GM12878 (cell line): ENCODE measurements around the gene PABPN1. TPM values are rescaled to one million over a fixed set of nuclear protein-coding genes. Genes with fewer than 3 reads are reported as not detected.

Experiments used
- ATAC-seq: fragments of 200-7000 bp; cut with Tn5 transposase; 3 replicates; pipeline ENCODE4 v1.9.1; 2020; ENCODE audit warnings: mild to moderate bottlenecking, moderate library complexity
- BruUV-seq: library from RNA; stranded (reverse); fragments of 400-500 nt; replicated peaks from 2 replicates; lab custom pipeline; 2021; lab: Mats Ljungman, UMichigan
- CTCF ChIA-PET: fragments of 300-600 bp; sonication (Branson Sonifier 250); formaldehyde crosslinking; extraction: SDS; loops from one replicate; lab custom pipeline; 2021; ENCODE audit warnings: inconsistent platforms; lab: Yijun Ruan, JAX
- POLR2A ChIA-PET: fragments of 350-600 bp; formaldehyde crosslinking; extraction: SDS; loops from one replicate; lab custom pipeline; 2021; ENCODE audit warnings: inconsistent platforms; lab: Charles Lee
- RAD21 ChIA-PET: fragments of 300-600 bp; sonication (Branson Sonifier 250); formaldehyde crosslinking; loops from one replicate; lab custom pipeline; 2023; ENCODE audit warnings: antibody characterized with exemption; ENCODE audit not compliant: unreplicated experiment; lab: Charles Lee
- SMC1A ChIA-PET: fragments of 300-600 bp; sonication (Branson Sonifier 250); formaldehyde crosslinking; loops from one replicate; lab custom pipeline; 2023; ENCODE audit not compliant: unreplicated experiment, uncharacterized antibody; lab: Charles Lee
- DNase-seq: peaks from one replicate; pipeline ENCODE4 v3.0.0-alpha.2; 2011; ENCODE audit warnings: low read depth, low spot score
- FAIRE-seq: peaks from 3 replicates; lab custom pipeline; 2011; peaks lifted over from hg19 to GRCh38; lab: Jason Lieb, UNC
- H2AFZ ChIP-seq: 2 replicates; pipeline ENCODE4 v1.6.0; 2011; ENCODE audit warnings: low read depth, low read length, control low read depth; ENCODE audit not compliant: control insufficient read depth
- H3K27ac ChIP-seq: 2 replicates; pipeline ENCODE4 v1.5.1; 2011; ENCODE audit warnings: control low read depth; ENCODE audit not compliant: control insufficient read depth, insufficient read depth
- H3K27me3 ChIP-seq, 2 experiments: replicated peaks in 1 of 2; 2 replicates each; pipeline versions ENCODE4 v1.6.0 to v1.6.1; 2011; ENCODE audit warnings: low read length in 1 of 2; ENCODE audit not compliant: control insufficient read depth in 2 of 2, insufficient read depth in 2 of 2
- H3K36me3 ChIP-seq, 2 experiments: 2 replicates each; pipeline ENCODE4 v1.5.1; 2011; ENCODE audit warnings: low read length in 1 of 2; ENCODE audit not compliant: control insufficient read depth in 2 of 2, insufficient read depth in 2 of 2
- H3K4me1 ChIP-seq: 2 replicates; pipeline ENCODE4 v1.6.1; 2011; ENCODE audit warnings: mild to moderate bottlenecking, low read length, moderate library complexity, mixed read lengths; ENCODE audit not compliant: control insufficient read depth, insufficient read depth
- H3K4me2 ChIP-seq: 2 replicates; pipeline ENCODE4 v1.6.0; 2011; ENCODE audit warnings: control low read depth; ENCODE audit not compliant: control insufficient read depth, insufficient read depth
- H3K4me3 ChIP-seq: fragments of 200-600 bp; sonication (generic); 2 replicates; pipeline ENCODE4 v1.5.1; 2016
- H3K79me2 ChIP-seq: 2 replicates; pipeline ENCODE4 v1.6.0; 2011; ENCODE audit warnings: low read length; ENCODE audit not compliant: control insufficient read depth, insufficient read depth
- H3K9ac ChIP-seq: 2 replicates; pipeline ENCODE4 v1.8.0; 2011; ENCODE audit warnings: low read length, control low read depth, mixed read lengths; ENCODE audit not compliant: control insufficient read depth, insufficient read depth
- H3K9me3 ChIP-seq: replicated peaks from 3 replicates; pipeline ENCODE4 v1.5.1; 2011; ENCODE audit warnings: mild to moderate bottlenecking, low read length; ENCODE audit not compliant: control insufficient read depth, insufficient read depth
- H4K20me1 ChIP-seq: 2 replicates; pipeline ENCODE4 v1.6.0; 2011; ENCODE audit not compliant: control insufficient read depth, insufficient read depth
- BRCA1 ChIP-seq: IDR thresholded peaks from 2 replicates; pipeline ENCODE4 v1.6.1; 2011; ENCODE audit warnings: low read depth, low read length, improper control_type of control experiment
- CEBPB ChIP-seq, 2 experiments: fragments of 150-350 bp in 1 of 2; IDR thresholded peaks; 2 replicates each; pipeline ENCODE4 v1.6.1; 2012 to 2014; ENCODE audit warnings: low read depth in 2 of 2, low read length in 2 of 2, borderline replicate concordance in 1 of 2, inconsistent platforms in 1 of 2
- EGR1 ChIP-seq, 2 experiments: IDR thresholded peaks; 1 replicate in 1 of 2; 2 replicates in 1 of 2; pipeline ENCODE4 v1.6.1; 2011 to 2012; ENCODE audit warnings: low read depth in 2 of 2, low read length in 2 of 2, borderline replicate concordance in 1 of 2, mild to moderate bottlenecking in 1 of 2, moderate library complexity in 1 of 2
- EZH2 ChIP-seq: IDR thresholded peaks from 2 replicates; pipeline ENCODE4 v1.6.1; 2012; ENCODE audit warnings: low read depth, mild to moderate bottlenecking, control low read depth, inconsistent platforms, low read length, borderline replicate concordance; ENCODE audit not compliant: control insufficient read depth
- NFIC ChIP-seq: IDR thresholded peaks from 2 replicates; pipeline ENCODE4 v1.6.1; 2012; ENCODE audit warnings: low read depth, mild to moderate bottlenecking, inconsistent platforms, low read length, moderate library complexity
- NFXL1 ChIP-seq: fragments of 450-650 bp; IDR thresholded peaks from 2 replicates; pipeline ENCODE4 v1.6.1; 2017; ENCODE audit warnings: antibody characterized with exemption, mild to moderate bottlenecking, borderline replicate concordance
- NR2C2 ChIP-seq: IDR thresholded peaks from 2 replicates; pipeline ENCODE4 v1.6.1; 2011; ENCODE audit warnings: borderline replicate concordance, low read depth; ENCODE audit not compliant: control insufficient read depth, insufficient read length
- PAX8 ChIP-seq: fragments of 450-650 bp; IDR thresholded peaks from 2 replicates; pipeline ENCODE4 v1.6.1; 2017; ENCODE audit warnings: mild to moderate bottlenecking, moderate library complexity
- RAD51 ChIP-seq: fragments of 450-650 bp; IDR thresholded peaks from 2 replicates; pipeline ENCODE4 v1.6.1; 2016; ENCODE audit warnings: moderate library complexity, mild to moderate bottlenecking, inconsistent platforms
- RELA ChIP-seq: fragments of 450-650 bp; IDR thresholded peaks from 2 replicates; pipeline ENCODE4 v1.8.0; 2014; ENCODE audit warnings: borderline replicate concordance; ENCODE audit not compliant: partially characterized antibody
- RUNX3 ChIP-seq: IDR thresholded peaks from 2 replicates; pipeline ENCODE4 v1.6.1; 2012; ENCODE audit warnings: low read length, inconsistent platforms
- SMARCA5 ChIP-seq: fragments of 450-650 bp; IDR thresholded peaks from 2 replicates; pipeline ENCODE4 v1.6.1; 2017; ENCODE audit warnings: mild to moderate bottlenecking
- STAT1 ChIP-seq: fragments of 450-650 bp; conservative IDR thresholded peaks from 2 replicates; pipeline ENCODE4 v1.6.1; 2014; ENCODE audit warnings: antibody characterized with exemption, mild to moderate bottlenecking
- ZNF384 ChIP-seq: IDR thresholded peaks from 2 replicates; pipeline ENCODE4 v1.6.1; 2012; ENCODE audit warnings: low read depth, mild to moderate bottlenecking, low read length, improper control_type of control experiment, borderline replicate concordance
- WGBS: methylation state at CpG from one replicate; pipeline ENCODE4 v1.1.6; 2016; ENCODE audit warnings: low lambda C conversion rate; ENCODE audit not compliant: insufficient replicate concordance, insufficient coverage; ENCODE audit errors: missing lambda C conversion rate; 5-methylcytosine and 5-hydroxymethylcytosine counted together
- in situ Hi-C: fragments of 300-500 bp; cut with MboI; formaldehyde crosslinking; loops from 9 replicates; pipeline ENCODE4 v1.14.3; 2018; ENCODE audit warnings: mixed read lengths
- intact Hi-C: fragments of 100-400 bp; cut with micrococcal nuclease; formaldehyde crosslinking; loops from one replicate; pipeline ENCODE4 v1.14.2; 2022; ENCODE audit not compliant: unreplicated experiment
- polyA plus RNA-seq, 11 experiments: library from polyadenylated mRNA; depleted of rRNA in 4 of 11; unstranded in 6 of 11; stranded (reverse) in 5 of 11; fragments of >200 nt; fragmentation: Nextera tagmentation in 4 of 11; fragmentation: Illumina TruSeq in 1 of 11; extraction: Ambion mirVana in 4 of 11; extraction: Trizol in 1 of 11; gene quantifications; 1 replicate in 1 of 11; 2 replicates in 10 of 11; pipeline versions ENCODE4 v1.2.1 to v1.2.3, GENCODE V29; 2011 to 2016; ENCODE audit warnings: inconsistent platforms in 2 of 11, missing spikeins in 2 of 11, low read depth in 1 of 11
- total RNA-seq, 4 experiments: library from RNA; depleted of rRNA in 3 of 4; stranded (reverse); fragments of >200 nt in 3 of 4; fragmentation: Illumina TruSeq in 1 of 4; extraction: Trizol in 1 of 4; gene quantifications; 2 replicates each; pipeline versions ENCODE4 v1.2.1 to v1.2.3, GENCODE V29; 2013 to 2021
- TF ChIP-seq, protein P1 (sequence below): fragments of 450-650 bp; IDR thresholded peaks from 2 replicates; pipeline ENCODE4 v1.6.1; 2018; ENCODE audit warnings: borderline replicate concordance, mild to moderate bottlenecking; ENCODE audit not compliant: partially characterized antibody
- TF ChIP-seq, protein P2 (sequence below): IDR thresholded peaks from 2 replicates; pipeline ENCODE4 v1.6.1; 2011; ENCODE audit warnings: low read depth, mild to moderate bottlenecking, low read length, moderate library complexity, borderline replicate concordance; ENCODE audit errors: extremely low read depth
- TF ChIP-seq, protein P3 (sequence below): fragments of 450-650 bp; IDR thresholded peaks from 2 replicates; pipeline ENCODE4 v1.6.1; 2017; ENCODE audit warnings: borderline replicate concordance
- TF ChIP-seq, protein P4 (sequence below): fragments of 450-650 bp; IDR thresholded peaks from 2 replicates; pipeline ENCODE4 v1.6.1; 2017; ENCODE audit warnings: antibody characterized with exemption, mild to moderate bottlenecking, moderate library complexity

PABPN1 gene
- total and polyA plus RNA-seq, 10 of the 15 experiments (the other 5 are each of a cell fraction or from before 2014, with no cell fraction given), result 31.3 to 248 (median 103) TPM

DNA sequence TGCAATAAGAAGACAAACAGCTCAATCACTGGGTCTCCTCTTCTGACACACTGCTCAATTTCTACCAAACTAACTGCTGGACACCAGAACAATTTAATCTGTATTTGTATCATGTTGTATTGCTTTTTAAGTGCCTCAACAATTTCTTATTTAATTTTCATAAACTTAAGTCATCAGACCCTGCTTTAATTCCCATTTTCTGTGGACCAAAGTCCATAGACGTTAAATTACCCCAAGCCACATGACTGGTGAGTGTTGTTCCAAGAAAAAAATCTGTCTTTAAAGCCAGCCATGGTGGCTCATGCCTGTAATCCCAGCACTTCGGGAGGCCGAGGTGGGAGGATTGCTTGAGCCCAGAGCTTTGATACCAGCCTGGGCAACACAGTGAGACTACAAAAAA is 44.1 kb upstream of the PABPN1 start:
- H3K27me3 ChIP-seq, result no peaks in the 10 kb centered on the region; a peak in 1 of 4 replicates
- intact Hi-C loops, result no loop called here
- peaks cover 2% of the 10 kb centered on the region; the same call in 1 of the 2 replicates for H3K79me2 ChIP-seq
- no peak overlapping the region for H3K27ac ChIP-seq
- DNase-seq (no peak), FAIRE-seq (no peak), ATAC-seq (no peak)
- H3K9me3 ChIP-seq, result no peaks in the 10 kb centered on the region
- peaks cover 0 to 6% of the 10 kb centered on the region in 2 experiments; a peak in 1 of 4 replicates for H3K36me3 ChIP-seq
- ChIA-PET SMC1A (no interaction called here), CTCF (interaction anchor here (0.9 to 1.6 kb wide), 4 partner anchors 12 to 157 kb away, joined by 3 to 11 read pairs (median 5); no protein-coding TSS in a partner anchor), RAD21 (interaction anchor here (1.2 kb wide), 1 partner anchor 41 kb away, joined by 3 read pairs; no protein-coding TSS in a partner anchor), POLR2A (interaction anchor here (0.7 kb wide), 1 partner anchor 29 kb away, joined by 3 read pairs; no protein-coding TSS in a partner anchor)
- 98% methylated on average over 3 of the region's 3 CpGs for WGBS
- no peak overlapping the region for H3K9ac ChIP-seq
- no peak overlapping the region for H2AFZ ChIP-seq
- no peaks in the 10 kb centered on the region for H4K20me1 ChIP-seq
- in situ Hi-C loops, result no loop called here
- H3K4me3 ChIP-seq, result no peak overlapping the region
- BruUV-seq, result no TSS peak
- no peak overlapping the region for H3K4me2 ChIP-seq
- no peaks in the 10 kb centered on the region for H3K4me1 ChIP-seq
- TF ChIP-seq, protein P1, sequence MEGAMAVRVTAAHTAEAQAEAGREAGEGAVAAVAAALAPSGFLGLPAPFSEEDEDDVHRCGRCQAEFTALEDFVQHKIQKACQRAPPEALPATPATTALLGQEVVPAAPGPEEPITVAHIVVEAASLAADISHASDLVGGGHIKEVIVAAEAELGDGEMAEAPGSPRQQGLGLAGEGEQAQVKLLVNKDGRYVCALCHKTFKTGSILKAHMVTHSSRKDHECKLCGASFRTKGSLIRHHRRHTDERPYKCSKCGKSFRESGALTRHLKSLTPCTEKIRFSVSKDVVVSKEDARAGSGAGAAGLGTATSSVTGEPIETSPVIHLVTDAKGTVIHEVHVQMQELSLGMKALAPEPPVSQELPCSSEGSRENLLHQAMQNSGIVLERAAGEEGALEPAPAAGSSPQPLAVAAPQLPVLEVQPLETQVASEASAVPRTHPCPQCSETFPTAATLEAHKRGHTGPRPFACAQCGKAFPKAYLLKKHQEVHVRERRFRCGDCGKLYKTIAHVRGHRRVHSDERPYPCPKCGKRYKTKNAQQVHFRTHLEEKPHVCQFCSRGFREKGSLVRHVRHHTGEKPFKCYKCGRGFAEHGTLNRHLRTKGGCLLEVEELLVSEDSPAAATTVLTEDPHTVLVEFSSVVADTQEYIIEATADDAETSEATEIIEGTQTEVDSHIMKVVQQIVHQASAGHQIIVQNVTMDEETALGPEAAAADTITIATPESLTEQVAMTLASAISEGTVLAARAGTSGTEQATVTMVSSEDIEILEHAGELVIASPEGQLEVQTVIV, result no peak
- no peak for TF ChIP-seq BRCA1
- no peak for TF ChIP-seq ZNF384
- TF ChIP-seq, protein P2, sequence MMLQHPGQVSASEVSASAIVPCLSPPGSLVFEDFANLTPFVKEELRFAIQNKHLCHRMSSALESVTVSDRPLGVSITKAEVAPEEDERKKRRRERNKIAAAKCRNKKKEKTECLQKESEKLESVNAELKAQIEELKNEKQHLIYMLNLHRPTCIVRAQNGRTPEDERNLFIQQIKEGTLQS, result no peak
- TF ChIP-seq EZH2, result no peak
- TF ChIP-seq NFXL1, result no peak
- TF ChIP-seq STAT1, result no peak
- no peak for TF ChIP-seq SMARCA5
- TF ChIP-seq EGR1 (IDR thresholded peaks at IDR 0.05; ENCODE audit: borderline replicate concordance in 1 of 2, low read depth in 2 of 2, low read length in 2 of 2), result no peak
- TF ChIP-seq, protein P3, sequence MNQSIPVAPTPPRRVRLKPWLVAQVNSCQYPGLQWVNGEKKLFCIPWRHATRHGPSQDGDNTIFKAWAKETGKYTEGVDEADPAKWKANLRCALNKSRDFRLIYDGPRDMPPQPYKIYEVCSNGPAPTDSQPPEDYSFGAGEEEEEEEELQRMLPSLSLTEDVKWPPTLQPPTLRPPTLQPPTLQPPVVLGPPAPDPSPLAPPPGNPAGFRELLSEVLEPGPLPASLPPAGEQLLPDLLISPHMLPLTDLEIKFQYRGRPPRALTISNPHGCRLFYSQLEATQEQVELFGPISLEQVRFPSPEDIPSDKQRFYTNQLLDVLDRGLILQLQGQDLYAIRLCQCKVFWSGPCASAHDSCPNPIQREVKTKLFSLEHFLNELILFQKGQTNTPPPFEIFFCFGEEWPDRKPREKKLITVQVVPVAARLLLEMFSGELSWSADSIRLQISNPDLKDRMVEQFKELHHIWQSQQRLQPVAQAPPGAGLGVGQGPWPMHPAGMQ, result no peak
- TF ChIP-seq, protein P4, sequence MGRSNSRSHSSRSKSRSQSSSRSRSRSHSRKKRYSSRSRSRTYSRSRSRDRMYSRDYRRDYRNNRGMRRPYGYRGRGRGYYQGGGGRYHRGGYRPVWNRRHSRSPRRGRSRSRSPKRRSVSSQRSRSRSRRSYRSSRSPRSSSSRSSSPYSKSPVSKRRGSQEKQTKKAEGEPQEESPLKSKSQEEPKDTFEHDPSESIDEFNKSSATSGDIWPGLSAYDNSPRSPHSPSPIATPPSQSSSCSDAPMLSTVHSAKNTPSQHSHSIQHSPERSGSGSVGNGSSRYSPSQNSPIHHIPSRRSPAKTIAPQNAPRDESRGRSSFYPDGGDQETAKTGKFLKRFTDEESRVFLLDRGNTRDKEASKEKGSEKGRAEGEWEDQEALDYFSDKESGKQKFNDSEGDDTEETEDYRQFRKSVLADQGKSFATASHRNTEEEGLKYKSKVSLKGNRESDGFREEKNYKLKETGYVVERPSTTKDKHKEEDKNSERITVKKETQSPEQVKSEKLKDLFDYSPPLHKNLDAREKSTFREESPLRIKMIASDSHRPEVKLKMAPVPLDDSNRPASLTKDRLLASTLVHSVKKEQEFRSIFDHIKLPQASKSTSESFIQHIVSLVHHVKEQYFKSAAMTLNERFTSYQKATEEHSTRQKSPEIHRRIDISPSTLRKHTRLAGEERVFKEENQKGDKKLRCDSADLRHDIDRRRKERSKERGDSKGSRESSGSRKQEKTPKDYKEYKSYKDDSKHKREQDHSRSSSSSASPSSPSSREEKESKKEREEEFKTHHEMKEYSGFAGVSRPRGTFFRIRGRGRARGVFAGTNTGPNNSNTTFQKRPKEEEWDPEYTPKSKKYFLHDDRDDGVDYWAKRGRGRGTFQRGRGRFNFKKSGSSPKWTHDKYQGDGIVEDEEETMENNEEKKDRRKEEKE, result no peak
- no peak for TF ChIP-seq RUNX3
- no peak for TF ChIP-seq CEBPB (IDR thresholded peaks at IDR 0.05; ENCODE audit: borderline replicate concordance in 1 of 2, low read depth in 2 of 2, low read length in 2 of 2)
- TF ChIP-seq NFIC, result no peak
- TF ChIP-seq NR2C2, result no peak
- TF ChIP-seq RELA, result no peak
- TF ChIP-seq RAD51, result no peak
- no peak for TF ChIP-seq PAX8
